ENCODE data around the gene GPR27. TPM values are rescaled to one million over a fixed set of nuclear protein-coding genes. Genes with fewer than 3 reads are reported as not detected.

The GPR27 gene
- total RNA-seq, 1 donor from 2014 or later = 3.9 TPM

- no peak for DNase-seq (ENCODE audit: low read depth)
- H3K4me3 ChIP-seq (ENCODE audit: low read depth, low read length) = peak overlapping the region; percentile 87
- no peak for TF ChIP-seq CTCF (conservative IDR thresholded peaks at IDR 0.05; ENCODE audit: low read depth, low read length)
Measured at GRCh38 chr3:71723452-71724170, 30.0 kb upstream of the GPR27 start.

- DNase-seq (ENCODE audit: low read depth) = no peak
- TF ChIP-seq CTCF (conservative IDR thresholded peaks at IDR 0.05; ENCODE audit: low read depth, low read length) = no peak
- H3K4me3 ChIP-seq (ENCODE audit: low read depth, low read length) = peak overlapping the region; percentile 87
Measured at GRCh38 chr3:71724171-71724453, 29.5 kb upstream of the GPR27 start.

- TF ChIP-seq CTCF (conservative IDR thresholded peaks at IDR 0.05; ENCODE audit: low read depth, low read length) = no peak
- peak overlapping the region; percentile 87 for H3K4me3 ChIP-seq (ENCODE audit: low read depth, low read length)
- DNase-seq (ENCODE audit: low read depth) = no peak
Measured at GRCh38 chr3:71724584-71725270, 28.9 kb upstream of the GPR27 start.

GRCh38 chr3:71725271-71725991 is 28.2 kb upstream of the GPR27 start, which contains the start of gene EIF4E3:
TSS of gene EIF4E3 (minus strand) at chr3:71725402. CDS start at chr3:71725367, 35 bp downstream.
- H3K4me3 ChIP-seq (ENCODE audit: low read depth, low read length) = peak within 1 kb of the TSS; percentile 87
- TF ChIP-seq CTCF (conservative IDR thresholded peaks at IDR 0.05; ENCODE audit: low read depth, low read length) = no peak
- no peak for DNase-seq (ENCODE audit: low read depth)

- DNase-seq (ENCODE audit: low read depth) = no peak
- no peak for TF ChIP-seq CTCF (conservative IDR thresholded peaks at IDR 0.05; ENCODE audit: low read depth, low read length)
- H3K4me3 ChIP-seq (ENCODE audit: low read depth, low read length) = no peak overlapping the region
Measured at GRCh38 chr3:71726146-71726545, 27.5 kb upstream of the GPR27 start.

GRCh38 chr3:71728632-71729342 is 24.9 kb upstream of the GPR27 start:
- DNase-seq (ENCODE audit: low read depth) = no peak
- H3K4me3 ChIP-seq (ENCODE audit: low read depth, low read length) = no peak overlapping the region
- no peak for TF ChIP-seq CTCF (conservative IDR thresholded peaks at IDR 0.05; ENCODE audit: low read depth, low read length)
